Tibial nerve (tissue), 4 donors: Measurements from ENCODE around the gene THEMIS. TPM values are rescaled to one million over a fixed set of nuclear protein-coding genes. Genes with fewer than 3 reads are reported as not detected.

Source experiments
- DNase-seq, 2 donors: peaks; one replicate each; pipeline ENCODE4 v3.0.0-alpha.2; 2019; ENCODE audit warnings: low spot score in 2 of 2
- H3K27ac ChIP-seq, 4 donors: fragments of 200-600 bp; sonication (generic) in 3 of 4; one replicate each; pipeline ENCODE4 v1.5.1; 2017 to 2019; ENCODE audit warnings: mild to moderate bottlenecking in 1 of 4
- H3K27me3 ChIP-seq, 2 donors: fragments of 200-600 bp; sonication (generic) in 1 of 2; one replicate each; pipeline versions ENCODE4 v1.5.1 to v1.6.0; 2017 to 2019
- H3K36me3 ChIP-seq, 3 donors: fragments of 200-600 bp; sonication (generic); one replicate each; pipeline ENCODE4 v1.5.1; 2018 to 2019
- H3K4me1 ChIP-seq, 4 donors: fragments of 200-600 bp; sonication (generic) in 3 of 4; one replicate each; pipeline ENCODE4 v1.5.1; 2017 to 2019
- H3K4me3 ChIP-seq, 4 donors: fragments of 200-600 bp; sonication (generic) in 3 of 4; one replicate each; pipeline ENCODE4 v1.5.1; 2017 to 2019; ENCODE audit warnings: mild to moderate bottlenecking in 1 of 4, moderate library complexity in 1 of 4
- H3K9me3 ChIP-seq, 4 donors: fragments of 200-600 bp; sonication (generic) in 3 of 4; one replicate each; pipeline ENCODE4 v1.5.1; 2017 to 2019
- EP300 ChIP-seq, 2 donors: sonication (generic); formaldehyde crosslinking; IDR thresholded peaks; one replicate each; pipeline ENCODE4 v1.6.1; 2017; ENCODE audit warnings: antibody characterized with exemption in 2 of 2, mild to moderate bottlenecking in 1 of 2
- POLR2A ChIP-seq, 2 donors: fragments of 450-650 bp; IDR thresholded peaks; one replicate each; pipeline ENCODE4 v1.6.1; 2017; ENCODE audit warnings: antibody characterized with exemption in 2 of 2, mild to moderate bottlenecking in 2 of 2, moderate library complexity in 2 of 2
- WGBS, 2 donors: methylation state at CpG; one replicate each; pipeline ENCODE4 v1.1.5; 2018; 5-methylcytosine and 5-hydroxymethylcytosine counted together
- total RNA-seq, 4 donors: library from RNA; depleted of rRNA; stranded (reverse); fragments of >200 nt; gene quantifications; one replicate each; pipeline ENCODE4 v1.1.0, GENCODE V29; 2016
- TF ChIP-seq, protein P1 (sequence below), 5 experiments: fragments of 200-600 bp in 3 of 5; fragments of 450-650 bp in 2 of 5; sonication (generic) in 3 of 5; IDR thresholded peaks; one replicate each; pipeline ENCODE4 v1.5.1; 2016 to 2019; ENCODE audit warnings: antibody characterized with exemption in 5 of 5, mild to moderate bottlenecking in 3 of 5, moderate library complexity in 2 of 5

Gene THEMIS
- total RNA-seq, 4 donors from 2014 or later = 0.22 to 0.98 (median 0.57) TPM

DNA sequence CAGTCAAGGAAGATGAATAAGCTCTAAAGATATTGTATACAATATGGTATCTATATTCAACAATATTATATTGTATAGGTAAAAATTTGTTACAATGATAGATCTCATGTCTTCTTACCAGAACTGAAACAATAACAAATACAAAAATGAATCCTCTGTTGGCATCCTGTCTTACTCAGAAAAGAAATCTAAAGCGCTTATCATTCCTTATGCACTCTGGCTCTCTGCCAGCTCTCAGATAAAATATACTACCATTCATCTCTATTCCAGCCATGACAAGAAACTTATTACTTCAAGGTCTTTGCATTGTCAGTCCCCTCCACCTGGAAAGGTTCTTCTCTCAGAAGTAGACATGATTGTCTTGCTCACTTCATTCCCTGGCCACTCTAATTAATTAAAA lies 138.6 kb downstream of the THEMIS start:
- Histone ChIP-seq H3K9me3 (no peaks in the 10 kb centered on the region), H3K27me3 (no peaks in the 10 kb centered on the region), H3K4me1 (no peaks in the 10 kb centered on the region), H3K4me3 (no peak overlapping the region), H3K36me3 (no peaks in the 10 kb centered on the region), H3K27ac (no peak overlapping the region)
- no peak for DNase-seq
- TF ChIP-seq POLR2A (IDR thresholded peaks at IDR 0.05) = no peak
- TF ChIP-seq, protein P1, sequence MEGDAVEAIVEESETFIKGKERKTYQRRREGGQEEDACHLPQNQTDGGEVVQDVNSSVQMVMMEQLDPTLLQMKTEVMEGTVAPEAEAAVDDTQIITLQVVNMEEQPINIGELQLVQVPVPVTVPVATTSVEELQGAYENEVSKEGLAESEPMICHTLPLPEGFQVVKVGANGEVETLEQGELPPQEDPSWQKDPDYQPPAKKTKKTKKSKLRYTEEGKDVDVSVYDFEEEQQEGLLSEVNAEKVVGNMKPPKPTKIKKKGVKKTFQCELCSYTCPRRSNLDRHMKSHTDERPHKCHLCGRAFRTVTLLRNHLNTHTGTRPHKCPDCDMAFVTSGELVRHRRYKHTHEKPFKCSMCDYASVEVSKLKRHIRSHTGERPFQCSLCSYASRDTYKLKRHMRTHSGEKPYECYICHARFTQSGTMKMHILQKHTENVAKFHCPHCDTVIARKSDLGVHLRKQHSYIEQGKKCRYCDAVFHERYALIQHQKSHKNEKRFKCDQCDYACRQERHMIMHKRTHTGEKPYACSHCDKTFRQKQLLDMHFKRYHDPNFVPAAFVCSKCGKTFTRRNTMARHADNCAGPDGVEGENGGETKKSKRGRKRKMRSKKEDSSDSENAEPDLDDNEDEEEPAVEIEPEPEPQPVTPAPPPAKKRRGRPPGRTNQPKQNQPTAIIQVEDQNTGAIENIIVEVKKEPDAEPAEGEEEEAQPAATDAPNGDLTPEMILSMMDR (IDR thresholded peaks at IDR 0.05) = no peak
- no peak for TF ChIP-seq EP300 (IDR thresholded peaks at IDR 0.05)
- WGBS, 2 donors = 43 to 59% methylated on average over 1 of the region's 1 CpG

DNA sequence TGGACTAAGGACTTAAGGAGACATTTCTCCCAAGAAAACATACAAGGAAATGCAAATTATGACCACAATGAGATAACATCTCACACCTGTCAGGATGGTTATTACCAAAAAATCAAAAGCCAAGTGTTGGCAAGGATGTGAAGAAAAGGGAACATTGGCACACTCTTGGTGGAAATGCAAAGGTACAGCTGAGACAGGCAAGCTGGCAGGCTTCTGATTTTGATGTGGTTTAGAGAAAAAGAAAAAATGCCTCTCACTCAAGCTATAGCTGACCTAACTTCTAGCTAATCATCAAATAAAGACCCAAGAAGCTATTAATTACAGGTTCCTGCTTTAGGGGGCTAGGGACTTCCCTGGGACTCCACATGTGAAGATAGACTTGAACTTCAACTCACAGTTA lies 139.8 kb downstream of the THEMIS start:
- no peak overlapping the region for H3K27ac ChIP-seq
- H3K36me3 ChIP-seq = no peaks in the 10 kb centered on the region
- no peaks in the 10 kb centered on the region for H3K27me3 ChIP-seq
- no peak for TF ChIP-seq POLR2A (IDR thresholded peaks at IDR 0.05)
- TF ChIP-seq, protein P1 (IDR thresholded peaks at IDR 0.05) = no peak
- TF ChIP-seq EP300 (IDR thresholded peaks at IDR 0.05) = no peak
- H3K9me3 ChIP-seq = no peaks in the 10 kb centered on the region
- no peak overlapping the region for H3K4me3 ChIP-seq
- DNase-seq = no peak
- H3K4me1 ChIP-seq = no peaks in the 10 kb centered on the region

DNA sequence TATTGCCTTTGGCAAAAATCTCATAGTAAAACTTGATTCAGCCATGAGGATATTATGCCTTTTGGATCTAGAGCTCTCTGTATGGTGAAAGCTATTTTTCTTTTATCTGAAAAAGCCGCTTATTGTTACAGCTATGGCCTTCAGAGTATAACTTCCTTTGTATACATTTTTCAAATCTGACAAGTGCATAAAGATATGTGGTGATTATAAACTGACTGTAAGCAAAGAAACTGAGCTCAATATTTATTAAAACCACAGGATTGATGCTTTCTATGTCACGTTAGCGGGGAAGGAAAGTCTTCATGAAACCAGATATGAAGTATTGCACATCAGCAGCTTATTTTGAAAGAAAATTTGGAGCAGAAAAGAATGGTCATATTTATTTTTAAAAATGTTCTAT lies 151.8 kb downstream of the THEMIS start:
- H3K27me3 ChIP-seq = no peaks in the 10 kb centered on the region
- no peak for DNase-seq
- H3K36me3 ChIP-seq = no peaks in the 10 kb centered on the region
- WGBS, 2 donors = 78 to 82% methylated on average over 3 of the region's 3 CpGs
- H3K9me3 ChIP-seq = no peaks in the 10 kb centered on the region
- H3K27ac ChIP-seq = no peak overlapping the region
- H3K4me3 ChIP-seq = no peak overlapping the region
- TF ChIP-seq, protein P1 (IDR thresholded peaks at IDR 0.05) = no peak
- TF ChIP-seq POLR2A (IDR thresholded peaks at IDR 0.05) (no peak), EP300 (IDR thresholded peaks at IDR 0.05) (no peak)
- no peaks in the 10 kb centered on the region for H3K4me1 ChIP-seq

DNA sequence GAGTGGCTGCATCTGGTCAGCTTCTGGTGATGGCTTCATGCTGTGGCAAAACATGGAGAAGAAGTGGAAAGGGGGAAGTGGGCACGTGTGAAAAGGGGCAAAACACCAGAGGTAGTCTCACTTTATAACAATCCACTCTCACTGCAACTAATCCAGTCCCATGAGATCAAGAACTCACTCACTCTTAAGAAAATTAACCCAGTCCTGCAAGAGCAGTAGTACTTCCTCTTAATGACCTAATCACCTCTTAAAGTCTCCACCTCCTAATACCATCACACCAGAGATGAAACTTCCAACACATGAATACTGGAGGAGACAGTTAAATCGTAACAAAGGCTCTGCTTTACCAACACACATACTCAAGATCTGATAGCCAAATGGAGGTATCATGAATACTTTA lies 152.6 kb downstream of the THEMIS start:
- 59 to 74% methylated on average over 2 of the region's 2 CpGs for WGBS, 2 donors

DNA sequence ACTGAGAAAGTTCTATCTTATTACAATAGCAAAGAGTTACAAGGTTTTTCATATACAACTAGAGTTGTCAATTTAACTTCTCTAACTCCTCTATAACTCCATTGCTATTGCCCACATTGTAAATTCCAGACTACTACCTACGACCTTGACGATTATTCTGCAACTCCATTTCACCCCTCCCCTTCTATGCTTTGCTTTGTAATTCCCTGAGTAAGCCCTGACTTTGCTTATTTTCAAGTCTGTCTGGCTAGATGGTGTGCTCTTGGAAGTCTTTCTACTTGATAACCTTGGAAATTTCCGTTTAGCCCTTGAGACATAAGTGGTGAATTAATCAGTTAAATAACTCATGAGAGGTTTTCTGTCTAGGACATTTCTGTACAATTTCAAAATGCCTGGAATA lies 162.4 kb downstream of the THEMIS start:
- Histone ChIP-seq H3K9me3 (no peaks in the 10 kb centered on the region), H3K4me3 (no peak overlapping the region), H3K36me3 (no peaks in the 10 kb centered on the region), H3K27me3 (no peaks in the 10 kb centered on the region), H3K27ac (no peak overlapping the region), H3K4me1 (no peaks in the 10 kb centered on the region)
- WGBS, 2 donors = 75 to 82% methylated on average over 3 of the region's 3 CpGs
- TF ChIP-seq, protein P1 (IDR thresholded peaks at IDR 0.05) = no peak
- no peak for TF ChIP-seq EP300 (IDR thresholded peaks at IDR 0.05)
- no peak for TF ChIP-seq POLR2A (IDR thresholded peaks at IDR 0.05)
- no peak for DNase-seq

More for the DNA sequence above, 152.6 kb downstream of the THEMIS start:
- no peaks in the 10 kb centered on the region for H3K4me1 ChIP-seq
- DNase-seq = no peak
- H3K4me3 ChIP-seq = no peak overlapping the region
- no peaks in the 10 kb centered on the region for H3K36me3 ChIP-seq
- H3K9me3 ChIP-seq = no peaks in the 10 kb centered on the region
- TF ChIP-seq, protein P1 (IDR thresholded peaks at IDR 0.05) = no peak
- no peak for TF ChIP-seq EP300 (IDR thresholded peaks at IDR 0.05)
- no peak for TF ChIP-seq POLR2A (IDR thresholded peaks at IDR 0.05)
- no peaks in the 10 kb centered on the region for H3K27me3 ChIP-seq
- H3K27ac ChIP-seq = no peak overlapping the region
